NCI-H510A (cell line): ENCODE results near the gene ZBTB5.
A peak's percentile ranks its signal among the peaks of the same experiment; 100 is the strongest.
"Not testable (repeated sequence)": the region's sequence is repeated elsewhere in the genome, so short reads cannot be mapped to it uniquely, and the experiment has no call there.

Experiments used
- DNase-seq: peaks from one replicate; lab custom pipeline; 2025; lab: John Stamatoyannopoulos, UW

ZBTB5 gene

GRCh38 chr9:37486256-37486615 is 21.0 kb upstream of the ZBTB5 start:
- no peak for DNase-seq

- peak; percentile 84 for DNase-seq
Measured at GRCh38 chr9:37485389-37486255, 20.4 kb upstream of the ZBTB5 start, which contains the start of gene POLR1E. Gene POLR1E, plus strand, starts transcription at chr9:37485948. Its CDS starts 100 bp downstream, at chr9:37486048.

DNA sequence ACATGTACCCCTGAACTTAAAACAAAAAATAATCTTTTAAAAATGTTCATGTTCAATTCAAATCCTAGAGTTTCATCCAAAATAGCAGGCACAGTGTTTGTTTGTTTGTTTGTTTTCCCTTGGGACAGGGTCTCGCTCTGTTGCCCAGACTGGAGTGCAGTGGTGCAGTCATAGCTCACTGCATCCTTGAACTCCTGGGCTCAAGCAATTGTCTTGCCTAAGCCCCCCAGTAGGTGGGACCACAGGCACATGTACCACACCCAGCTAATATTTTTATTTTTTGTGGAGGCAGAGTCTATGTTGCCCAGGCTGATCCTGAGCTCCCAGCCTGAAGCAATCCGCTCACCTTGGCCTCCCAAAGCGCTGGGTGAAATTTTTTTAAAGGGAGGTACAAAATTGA is 15.5 kb upstream of the ZBTB5 start:
- DNase-seq: no peak

DNA sequence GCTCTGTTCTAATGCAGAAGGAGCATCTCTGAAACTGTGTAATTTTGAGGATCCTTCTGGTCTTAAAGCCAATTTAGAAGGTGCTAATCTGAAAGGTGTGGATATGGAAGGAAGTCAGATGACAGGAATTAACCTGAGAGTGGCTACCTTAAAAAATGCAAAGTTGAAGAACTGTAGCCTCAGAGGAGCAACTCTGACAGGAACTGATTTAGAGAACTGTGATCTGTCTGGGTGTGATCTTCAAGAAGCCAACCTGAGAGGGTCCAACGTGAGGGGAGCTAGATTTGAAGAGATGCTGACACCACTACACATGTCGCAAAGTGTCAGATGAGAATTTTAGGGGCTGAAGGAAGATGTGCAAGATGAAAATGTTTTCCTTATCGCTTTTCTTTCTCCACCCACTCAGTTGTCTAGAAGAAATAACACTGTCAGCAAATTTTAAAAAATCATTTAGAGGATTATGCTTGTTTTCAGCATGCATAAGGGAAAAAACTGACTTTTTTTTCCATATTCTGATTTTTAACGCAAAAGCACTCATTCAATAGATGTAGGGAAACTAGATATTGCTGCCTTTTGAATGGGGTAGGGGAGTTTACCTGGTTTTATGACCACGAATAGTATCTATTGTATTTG is 12.9 kb upstream of the ZBTB5 start:
- DNase-seq: not testable (repeated sequence)

- DNase-seq: not testable (repeated sequence)
Measured at GRCh38 chr9:37477443-37477842, 12.2 kb upstream of the ZBTB5 start.

GRCh38 chr9:37476930-37477329 is 11.7 kb upstream of the ZBTB5 start:
- no peak for DNase-seq

- no peak for DNase-seq
Measured at GRCh38 chr9:37474438-37474837, 9.2 kb upstream of the ZBTB5 start.

DNA sequence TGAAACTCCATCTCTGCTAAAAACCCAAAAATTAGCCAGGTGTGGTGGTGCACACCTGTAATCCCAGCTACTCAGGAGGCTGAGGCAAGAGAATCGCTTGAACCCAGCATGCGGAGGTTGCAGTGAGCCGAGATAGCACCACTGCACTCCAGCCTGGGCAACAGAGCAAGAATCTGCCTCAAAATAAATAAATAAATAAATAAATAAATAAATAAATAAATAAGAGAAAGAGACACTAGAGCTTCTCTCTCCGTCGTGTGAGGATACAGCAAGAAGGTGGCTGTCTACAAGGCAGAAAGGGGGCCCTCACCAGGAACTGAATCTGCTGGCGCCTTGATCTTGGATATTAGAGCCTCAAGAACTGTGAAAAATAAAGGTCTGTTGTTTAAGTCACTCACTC is 8.7 kb upstream of the ZBTB5 start:
- not testable (repeated sequence) for DNase-seq

- no peak for DNase-seq
Measured at GRCh38 chr9:37471942-37472684, 6.9 kb upstream of the ZBTB5 start.

GRCh38 chr9:37468620-37469019 is 3.4 kb upstream of the ZBTB5 start:
- no peak for DNase-seq

GRCh38 chr9:37467530-37467929 is 2.3 kb upstream of the ZBTB5 start:
- DNase-seq: not testable (repeated sequence)

- DNase-seq: peak; percentile 38
Measured at GRCh38 chr9:37466037-37466709, 923 bp upstream of the ZBTB5 start.

DNA sequence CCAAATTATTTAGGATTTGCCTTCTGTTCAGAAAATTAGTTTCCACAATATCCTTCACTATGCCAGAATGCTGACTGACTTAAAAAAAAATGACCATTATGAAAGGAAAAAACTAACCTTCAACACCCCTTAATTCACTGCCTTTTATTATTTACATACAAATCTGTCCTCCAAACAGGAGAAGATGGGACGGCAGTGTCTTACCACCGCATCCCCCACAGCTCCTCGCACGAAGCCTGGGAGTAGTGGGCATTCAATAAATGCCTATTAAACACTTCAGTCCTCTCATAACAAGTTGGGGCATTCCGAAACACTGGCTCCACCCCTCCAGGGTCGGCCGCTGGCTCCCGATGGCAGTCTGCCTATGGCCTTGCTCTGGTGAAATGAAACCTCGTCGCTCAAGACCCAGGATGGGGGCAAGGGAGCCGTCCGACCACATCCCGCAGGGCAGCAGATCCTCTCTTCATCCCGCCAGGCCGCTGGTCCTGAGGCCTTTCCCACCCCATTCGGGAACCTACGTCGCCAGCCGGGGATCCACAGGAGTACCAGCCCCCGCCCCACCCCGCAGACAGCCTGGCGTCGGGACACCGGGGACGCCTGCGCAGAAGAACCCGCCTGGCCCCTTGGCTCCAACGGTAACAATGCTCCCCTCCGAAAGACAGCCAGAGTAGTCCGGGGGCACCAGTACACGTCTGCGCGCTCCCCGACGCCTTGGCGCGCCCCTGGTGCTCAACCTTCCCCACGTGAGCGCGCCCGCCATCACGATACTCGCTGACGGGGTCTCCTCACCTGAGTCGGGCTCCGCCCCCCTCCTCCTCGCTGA is 613 bp downstream of the ZBTB5 start:
- no peak for DNase-seq

DNA sequence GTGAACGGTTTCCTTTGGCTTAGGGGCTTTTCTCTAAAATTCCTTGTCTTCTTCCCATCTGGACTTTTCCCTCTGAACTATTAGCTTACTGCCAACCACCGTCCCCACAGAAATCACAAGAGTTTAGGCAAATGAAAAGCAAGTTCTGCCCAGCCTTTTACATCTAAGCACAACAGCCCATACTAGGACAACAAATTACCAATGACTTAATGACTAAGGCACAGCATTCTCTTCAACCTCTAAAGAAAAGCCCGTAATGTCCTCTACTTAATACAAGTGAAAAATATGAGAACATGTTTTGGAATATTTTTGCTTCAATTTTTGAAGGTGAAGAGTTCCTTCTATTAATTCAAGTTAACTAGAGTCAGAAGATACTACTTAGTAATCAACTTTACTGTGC is 1.2 kb downstream of the ZBTB5 start:
- DNase-seq: no peak

DNA sequence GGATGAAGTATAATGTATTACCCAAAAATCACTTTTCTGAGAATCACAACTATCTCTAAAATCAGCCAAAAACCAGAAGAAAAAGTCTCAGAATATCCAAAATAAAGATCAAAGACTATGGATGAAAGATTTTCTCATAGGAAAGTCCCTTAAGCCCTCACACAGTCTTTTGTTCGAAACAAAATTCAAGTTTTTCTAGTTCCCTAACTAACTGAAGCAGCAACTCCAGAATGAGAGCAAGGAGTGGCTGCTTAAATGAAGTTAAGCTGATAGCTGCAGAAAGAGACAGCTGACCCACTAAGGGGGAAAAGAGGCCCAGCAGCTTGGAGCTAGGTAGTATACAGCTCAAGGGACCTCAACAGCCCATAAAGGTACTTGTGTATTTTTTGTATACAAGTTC is 8.4 kb downstream of the ZBTB5 start:
- DNase-seq: no peak

DNA sequence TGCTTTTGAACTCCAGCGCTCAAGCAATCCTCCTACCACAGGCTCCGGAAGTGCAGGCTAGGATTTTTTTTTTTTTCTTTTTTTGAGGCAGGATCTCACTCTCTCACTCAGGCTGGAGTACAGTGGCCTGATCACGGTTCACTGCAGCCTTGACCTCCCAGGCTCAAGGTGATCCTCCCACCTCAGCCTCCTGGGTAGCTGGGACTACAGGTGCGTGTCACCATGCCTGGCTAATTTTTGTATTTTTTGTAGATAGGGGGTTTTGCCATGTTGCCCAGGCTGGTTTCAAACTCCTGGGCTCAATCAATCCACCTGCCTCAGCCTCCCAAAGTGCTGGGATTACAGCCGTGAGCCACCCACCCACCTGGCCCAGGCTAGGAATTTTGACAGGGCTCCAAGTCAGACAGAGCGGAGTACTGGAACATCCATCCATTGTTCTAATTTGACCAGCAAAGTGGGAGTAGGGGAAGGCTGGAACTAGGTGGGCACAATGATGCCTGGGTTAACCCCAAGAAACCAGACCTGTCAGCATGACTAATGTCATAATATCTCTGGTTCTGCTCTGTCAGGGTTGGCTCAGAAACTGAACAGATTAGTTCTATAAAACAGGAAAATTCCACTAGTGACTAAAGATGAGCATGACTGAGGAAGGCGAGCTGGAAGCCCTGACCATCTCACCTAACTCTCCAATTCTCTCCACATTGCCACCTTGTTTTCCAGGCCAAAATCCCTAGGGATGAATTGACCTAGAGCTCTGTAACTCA is 9.2 kb downstream of the ZBTB5 start:
- DNase-seq: no peak

DNA sequence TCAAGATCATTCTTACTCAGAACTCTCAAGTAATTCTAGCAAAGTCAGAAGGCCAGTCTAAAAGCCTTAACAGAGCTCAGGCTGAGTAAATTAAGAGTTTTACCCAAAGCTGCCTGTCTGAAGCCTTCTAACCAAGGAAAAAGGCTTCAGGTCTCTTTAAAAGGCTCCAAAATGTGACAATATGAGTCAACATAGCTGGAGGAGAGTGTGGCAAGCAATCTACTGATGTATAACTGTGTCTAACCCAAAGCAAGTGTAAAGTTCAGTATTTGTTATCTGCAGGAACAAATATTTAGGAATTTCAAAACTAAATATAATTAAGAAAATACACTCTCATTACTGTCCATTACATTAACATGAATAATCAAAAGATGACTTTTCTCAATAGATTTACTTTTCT is 11.0 kb downstream of the ZBTB5 start:
- DNase-seq: no peak

- no peak for DNase-seq
Measured at GRCh38 chr9:37453827-37454226, 11.4 kb downstream of the ZBTB5 start.

DNA sequence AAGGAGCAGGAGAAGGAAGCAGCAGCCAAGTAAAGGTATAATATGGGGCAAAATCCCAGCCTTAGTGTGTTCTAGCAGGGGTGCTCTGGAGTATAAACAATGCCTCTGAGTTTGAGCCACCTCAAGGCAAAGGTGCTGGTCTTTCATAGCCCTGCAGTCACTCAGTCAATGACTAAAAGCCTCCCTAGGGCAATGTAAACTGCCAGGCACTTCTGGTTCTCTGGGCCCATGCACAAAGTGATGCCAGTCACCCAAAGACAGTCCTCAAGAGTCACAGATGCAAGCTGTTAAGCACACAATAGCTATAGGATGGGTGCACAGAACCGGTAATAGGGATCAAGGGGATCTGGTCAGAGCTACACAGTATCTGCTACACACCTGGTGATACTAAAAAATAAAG is 12.6 kb downstream of the ZBTB5 start:
- DNase-seq: no peak

- DNase-seq: no peak
Measured at GRCh38 chr9:37451628-37452027, 13.6 kb downstream of the ZBTB5 start.
